Neuronal stem cell (in vitro differentiated cells): ENCODE data around the gene PTTG1IP2.
"Not testable (repeated sequence)": the region's sequence is repeated elsewhere in the genome, so short reads cannot be mapped to it uniquely, and the experiment has no call there.

Experiments
- DNase-seq: peaks from one replicate; pipeline ENCODE4 v3.0.0-alpha.2; 2013; ENCODE audit warnings: low spot score
- H2AFZ ChIP-seq: one replicate; pipeline ENCODE4 v1.6.1; 2013; ENCODE audit warnings: mild to moderate bottlenecking, low read length, inconsistent platforms
- H2AK5ac ChIP-seq: 2 replicates; pipeline ENCODE4 v1.6.1; 2013; ENCODE audit warnings: low read depth, mild to moderate bottlenecking, inconsistent platforms, low read length, moderate library complexity, mixed read lengths
- H2BK120ac ChIP-seq: 2 replicates; pipeline ENCODE4 v1.6.1; 2013; ENCODE audit warnings: low read depth, mild to moderate bottlenecking, inconsistent platforms, low read length, moderate library complexity, mixed read lengths
- H2BK12ac ChIP-seq: one replicate; pipeline ENCODE4 v1.6.1; 2013; ENCODE audit warnings: low read length, inconsistent platforms
- H2BK15ac ChIP-seq: 2 replicates; pipeline ENCODE4 v1.6.1; 2013; ENCODE audit warnings: mild to moderate bottlenecking, low read length, inconsistent platforms, mixed read lengths
- H2BK5ac ChIP-seq: one replicate; pipeline ENCODE4 v1.6.1; 2013; ENCODE audit warnings: inconsistent platforms, mild to moderate bottlenecking, low read length, moderate library complexity
- H3K14ac ChIP-seq: one replicate; pipeline ENCODE4 v1.6.1; 2013; ENCODE audit warnings: low read length, inconsistent platforms
- H3K18ac ChIP-seq: 2 replicates; pipeline ENCODE4 v1.6.1; 2013; ENCODE audit warnings: low read length, inconsistent platforms
- H3K23ac ChIP-seq: 2 replicates; pipeline ENCODE4 v1.6.1; 2013; ENCODE audit warnings: low read depth, mild to moderate bottlenecking, mixed read lengths, low read length, inconsistent platforms; ENCODE audit not compliant: poor library complexity
- H3K27ac ChIP-seq: replicated peaks from 3 replicates; pipeline ENCODE4 v1.5.1; 2013; ENCODE audit warnings: low read length, inconsistent platforms
- H3K27me3 ChIP-seq, 3 experiments: 2 replicates each; pipeline ENCODE4 v1.6.1; 2013; ENCODE audit warnings: low read length in 3 of 3, mild to moderate bottlenecking in 2 of 3, inconsistent platforms in 1 of 3, low read depth in 1 of 3, mixed read lengths in 1 of 3, moderate library complexity in 1 of 3; ENCODE audit not compliant: control insufficient read depth in 3 of 3, insufficient read depth in 3 of 3
- H3K36me3 ChIP-seq, 2 donors: replicated peaks in 1 of 2; 2 replicates each; pipeline ENCODE4 v1.6.1; 2013; ENCODE audit warnings: low read length in 2 of 2; ENCODE audit not compliant: control insufficient read depth in 2 of 2, insufficient read depth in 2 of 2
- H3K4ac ChIP-seq: 2 replicates; pipeline ENCODE4 v1.6.1; 2013; ENCODE audit warnings: inconsistent platforms, mild to moderate bottlenecking, low read length, moderate library complexity
- H3K4me1 ChIP-seq, 2 donors: 1 replicate in 1 of 2; 2 replicates in 1 of 2; pipeline ENCODE4 v1.6.1; 2013; ENCODE audit warnings: low read length in 2 of 2, low read depth in 1 of 2; ENCODE audit not compliant: control insufficient read depth in 2 of 2, insufficient read depth in 1 of 2
- H3K4me2 ChIP-seq: one replicate; pipeline ENCODE4 v1.6.1; 2013; ENCODE audit warnings: mild to moderate bottlenecking, low read length, inconsistent platforms; ENCODE audit not compliant: insufficient read depth, poor library complexity, severe bottlenecking
- H3K4me3 ChIP-seq, 2 donors: 2 replicates each; pipeline ENCODE4 v1.5.1; 2013; ENCODE audit warnings: low read length in 2 of 2, mild to moderate bottlenecking in 2 of 2, inconsistent platforms in 1 of 2, moderate library complexity in 1 of 2
- H3K79me1 ChIP-seq: one replicate; pipeline ENCODE4 v1.6.1; 2013; ENCODE audit warnings: low read depth, mild to moderate bottlenecking, inconsistent platforms, low read length, moderate library complexity
- H3K9ac ChIP-seq: one replicate; pipeline ENCODE4 v1.6.1; 2013; ENCODE audit warnings: mild to moderate bottlenecking, low read depth, low read length, inconsistent platforms; ENCODE audit not compliant: poor library complexity
- H3K9me3 ChIP-seq, 2 donors: replicated peaks in 1 of 2; 2 replicates each; pipeline versions ENCODE3 to v1.6.1; 2013; ENCODE audit warnings: low read length in 2 of 2, mild to moderate bottlenecking in 2 of 2, inconsistent platforms in 1 of 2, low read depth in 1 of 2, mixed read lengths in 1 of 2, moderate library complexity in 1 of 2; ENCODE audit not compliant: control insufficient read depth in 2 of 2, insufficient read depth in 1 of 2
- H4K8ac ChIP-seq: one replicate; pipeline ENCODE4 v1.6.1; 2013; ENCODE audit warnings: low read depth, mild to moderate bottlenecking, inconsistent platforms, low read length, moderate library complexity
- H4K91ac ChIP-seq: one replicate; pipeline ENCODE4 v1.6.1; 2013; ENCODE audit warnings: low read length, low read depth, mild to moderate bottlenecking, inconsistent platforms; ENCODE audit not compliant: poor library complexity
- WGBS, 2 donors: extraction: QIAGEN DNeasy Blood & Tissue Kit; methylation state at CpG; one replicate each; pipeline ENCODE4 v1.1.7; 2013; ENCODE audit warnings: missing lambda C conversion rate in 2 of 2, mixed read lengths in 1 of 2; ENCODE audit not compliant: insufficient read length in 2 of 2, insufficient replicate concordance in 1 of 2; ENCODE audit errors: extremely low coverage in 2 of 2; 5-methylcytosine and 5-hydroxymethylcytosine counted together

PTTG1IP2 gene

GRCh38 chr7:90458104-90458503 is 11.3 kb upstream of the PTTG1IP2 start:
- H3K27ac ChIP-seq: no peak overlapping the region
- H3K23ac ChIP-seq: no peak overlapping the region
- no peak overlapping the region for H3K4ac ChIP-seq
- no peak overlapping the region for H2BK15ac ChIP-seq
- no peak overlapping the region for H4K8ac ChIP-seq
- H3K4me2 ChIP-seq: no peak overlapping the region
- no peak for DNase-seq
- no peaks in the 10 kb centered on the region for H3K79me1 ChIP-seq
- H2BK12ac ChIP-seq: no peak overlapping the region
- no peak overlapping the region for H3K9ac ChIP-seq
- no peak overlapping the region for H3K18ac ChIP-seq
- no peaks in the 10 kb centered on the region for H3K27me3 ChIP-seq
- H3K4me1 ChIP-seq: no peaks in the 10 kb centered on the region
- no peak overlapping the region for H3K14ac ChIP-seq
- no peak overlapping the region for H4K91ac ChIP-seq
- H3K36me3 ChIP-seq: no peaks in the 10 kb centered on the region
- no peak overlapping the region for H3K4me3 ChIP-seq
- no CpG with 5 or more reads among the region's 2 CpGs for WGBS, 2 donors
- H2BK5ac ChIP-seq: no peak overlapping the region
- H3K9me3 ChIP-seq: no peaks in the 10 kb centered on the region
- no peak overlapping the region for H2AFZ ChIP-seq
- no peak overlapping the region for H2BK120ac ChIP-seq
- no peak overlapping the region for H2AK5ac ChIP-seq

GRCh38 chr7:90459888-90460287 is 9.6 kb upstream of the PTTG1IP2 start:
- Histone ChIP-seq H3K27me3 (no peaks in the 10 kb centered on the region), H3K14ac (no peak overlapping the region), H2BK15ac (no peak overlapping the region), H4K91ac (no peak overlapping the region), H4K8ac (no peak overlapping the region), H2AK5ac (no peak overlapping the region), H2BK120ac (no peak overlapping the region), H3K4me2 (no peak overlapping the region), H3K18ac (no peak overlapping the region), H3K4me1 (no peaks in the 10 kb centered on the region), H2AFZ (no peak overlapping the region), H2BK5ac (no peak overlapping the region), H3K9ac (no peak overlapping the region), H2BK12ac (no peak overlapping the region), H3K9me3 (peaks cover 2 to 9% of the 10 kb centered on the region in 2 donors), H3K23ac (no peak overlapping the region), H3K79me1 (no peaks in the 10 kb centered on the region), H3K4ac (no peak overlapping the region), H3K36me3 (no peaks in the 10 kb centered on the region), H3K4me3 (no peak overlapping the region), H3K27ac (no peak overlapping the region)
- DNase-seq: no peak
- no CpG with 5 or more reads among the region's 4 CpGs for WGBS, 2 donors

- Histone ChIP-seq H3K4me1 (no peaks in the 10 kb centered on the region), H2BK15ac (no peak overlapping the region), H2BK12ac (no peak overlapping the region), H2AFZ (no peak overlapping the region), H3K27ac (no peak overlapping the region), H3K79me1 (no peaks in the 10 kb centered on the region), H3K14ac (no peak overlapping the region), H2BK120ac (no peak overlapping the region), H3K23ac (no peak overlapping the region), H4K8ac (no peak overlapping the region), H3K9me3 (peaks cover 2 to 12% of the 10 kb centered on the region in 2 donors), H3K4ac (no peak overlapping the region), H4K91ac (no peak overlapping the region), H3K9ac (no peak overlapping the region), H3K27me3 (no peaks in the 10 kb centered on the region), H2AK5ac (no peak overlapping the region), H3K4me2 (no peak overlapping the region), H3K18ac (no peak overlapping the region), H3K4me3 (no peak overlapping the region), H2BK5ac (no peak overlapping the region), H3K36me3 (no peaks in the 10 kb centered on the region)
- DNase-seq: no peak
Observed at GRCh38 chr7:90461219-90461618, 8.2 kb upstream of the PTTG1IP2 start.

- WGBS, 2 donors: no CpG with 5 or more reads among the region's 4 CpGs
- H2AK5ac ChIP-seq, H3K4me2 ChIP-seq, H3K36me3 ChIP-seq, H3K4me1 ChIP-seq, H2BK15ac ChIP-seq, H4K91ac ChIP-seq, H4K8ac ChIP-seq, H3K79me1 ChIP-seq, H3K9ac ChIP-seq, H2AFZ ChIP-seq, H2BK12ac ChIP-seq, H3K4me3 ChIP-seq, H3K4ac ChIP-seq, H3K14ac ChIP-seq, H2BK120ac ChIP-seq, H3K18ac ChIP-seq, H3K27me3 ChIP-seq, H3K23ac ChIP-seq, H2BK5ac ChIP-seq, DNase-seq, H3K27ac ChIP-seq: not testable (repeated sequence)
- peaks cover 2 to 12% of the 10 kb centered on the region in 2 donors for H3K9me3 ChIP-seq
Observed at GRCh38 chr7:90463151-90463628, 6.2 kb upstream of the PTTG1IP2 start.
